ENCODE data around the gene ING5. TPM values are rescaled to one million over a fixed set of nuclear protein-coding genes. Genes with fewer than 3 reads are reported as not detected.

ING5 gene
- total RNA-seq, 1 experiment from 2014 or later: 32.1 TPM

DNA sequence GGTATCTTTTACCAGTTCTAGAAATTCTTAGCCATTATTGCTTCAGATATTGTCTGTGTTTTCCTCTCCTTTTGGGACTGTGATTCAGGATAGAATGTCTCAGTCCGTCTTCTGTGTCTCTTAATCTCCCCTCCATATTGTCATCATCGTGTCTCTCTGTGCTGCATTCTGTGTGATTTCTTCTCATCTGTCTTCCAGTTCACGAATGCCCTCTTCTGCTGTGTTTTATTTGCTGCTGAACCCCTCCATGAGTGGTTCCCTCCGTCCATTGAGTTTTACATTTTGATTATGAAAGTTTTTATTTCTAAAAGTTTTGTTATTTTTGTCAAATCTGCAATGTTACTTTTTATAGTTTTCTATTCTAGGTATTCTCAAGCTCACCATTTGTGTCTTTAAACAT, 44.2 kb downstream of the ING5 start:
- no peaks in the 10 kb centered on the region for H3F3A ChIP-seq (ENCODE audit: low read length, unreplicated experiment)
- POLR2A ChIA-PET (ENCODE audit: unreplicated experiment): no interaction called here

DNA sequence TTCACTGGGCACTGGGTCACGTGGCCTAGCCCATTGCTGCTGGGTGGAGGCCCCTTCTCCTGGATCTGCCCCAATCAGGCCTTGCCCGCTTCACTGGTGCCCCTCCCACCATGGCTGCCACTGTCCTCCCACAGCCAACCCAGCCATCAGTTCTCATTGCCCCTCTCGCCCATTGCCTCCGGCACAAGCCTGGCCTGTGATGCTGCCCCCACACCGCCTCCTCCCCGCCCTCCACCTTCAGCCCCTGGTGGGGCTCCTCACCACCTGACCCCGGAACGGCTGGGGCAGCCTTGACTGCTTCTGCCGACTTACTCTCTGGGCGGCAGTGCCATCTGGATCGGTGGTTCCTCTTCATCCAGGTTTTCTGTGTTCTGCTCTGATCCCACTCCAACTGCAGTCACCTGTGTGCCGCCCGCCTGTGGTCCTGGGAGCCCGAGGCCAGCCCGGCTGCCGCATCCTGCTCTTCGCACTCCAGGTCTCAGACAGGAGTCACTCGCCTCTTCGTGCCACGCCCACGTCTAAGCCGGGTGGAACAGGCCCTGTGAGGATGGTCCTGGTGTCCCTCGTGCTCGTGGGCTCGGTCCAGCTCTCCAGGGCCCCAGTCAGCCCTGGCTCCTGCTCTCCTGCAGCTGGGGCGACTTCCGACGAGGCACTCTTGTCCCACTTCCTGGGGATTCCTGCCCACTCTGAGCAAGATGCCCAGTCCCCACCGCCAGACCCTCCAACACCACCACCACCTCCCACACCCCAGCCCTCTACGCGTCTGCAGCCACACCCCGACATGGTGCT, 46.8 kb downstream of the ING5 start:
- H2AFZ ChIP-seq (ENCODE audit: low read length): no peak overlapping the region
- no peak for TF ChIP-seq EZH2phosphoT487 (IDR thresholded peaks at IDR 0.05; ENCODE audit: borderline replicate concordance, low read length)
- TF ChIP-seq, protein P1, sequence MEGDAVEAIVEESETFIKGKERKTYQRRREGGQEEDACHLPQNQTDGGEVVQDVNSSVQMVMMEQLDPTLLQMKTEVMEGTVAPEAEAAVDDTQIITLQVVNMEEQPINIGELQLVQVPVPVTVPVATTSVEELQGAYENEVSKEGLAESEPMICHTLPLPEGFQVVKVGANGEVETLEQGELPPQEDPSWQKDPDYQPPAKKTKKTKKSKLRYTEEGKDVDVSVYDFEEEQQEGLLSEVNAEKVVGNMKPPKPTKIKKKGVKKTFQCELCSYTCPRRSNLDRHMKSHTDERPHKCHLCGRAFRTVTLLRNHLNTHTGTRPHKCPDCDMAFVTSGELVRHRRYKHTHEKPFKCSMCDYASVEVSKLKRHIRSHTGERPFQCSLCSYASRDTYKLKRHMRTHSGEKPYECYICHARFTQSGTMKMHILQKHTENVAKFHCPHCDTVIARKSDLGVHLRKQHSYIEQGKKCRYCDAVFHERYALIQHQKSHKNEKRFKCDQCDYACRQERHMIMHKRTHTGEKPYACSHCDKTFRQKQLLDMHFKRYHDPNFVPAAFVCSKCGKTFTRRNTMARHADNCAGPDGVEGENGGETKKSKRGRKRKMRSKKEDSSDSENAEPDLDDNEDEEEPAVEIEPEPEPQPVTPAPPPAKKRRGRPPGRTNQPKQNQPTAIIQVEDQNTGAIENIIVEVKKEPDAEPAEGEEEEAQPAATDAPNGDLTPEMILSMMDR (conservative IDR thresholded peaks at IDR 0.05; ENCODE audit: low read depth, low read length): no peak
- no peak for TF ChIP-seq EZH2 (IDR thresholded peaks at IDR 0.05; ENCODE audit: low read length, unreplicated experiment)
- POLR2A ChIA-PET (ENCODE audit: unreplicated experiment): no interaction called here
- H3K9me2 ChIP-seq (replicated peaks; ENCODE audit: low read length): no peaks in the 10 kb centered on the region
- H3K9ac ChIP-seq (ENCODE audit: low read length): no peak overlapping the region
- no peaks in the 10 kb centered on the region for H3K79me2 ChIP-seq (ENCODE audit: low read length)
- intact Hi-C loops (cut with micrococcal nuclease): no loop called here
- CTCF ChIA-PET: no interaction called here
- no peaks in the 10 kb centered on the region; the same call in 1 of the 2 replicates for H3K36me3 ChIP-seq (ENCODE audit: low read depth, low read length)
- no peaks in the 10 kb centered on the region for H3K9me3 ChIP-seq (ENCODE audit: low read length)
- H3F3A ChIP-seq (ENCODE audit: low read length, unreplicated experiment): no peaks in the 10 kb centered on the region
- H3K4me3 ChIP-seq (ENCODE audit: low read length): no peak overlapping the region
- no peak overlapping the region for H3K27ac ChIP-seq (ENCODE audit: low read length)
- DNase-seq: no peak
- no peaks in the 10 kb centered on the region for H3K27me3 ChIP-seq (ENCODE audit: low read length)
- H4K20me1 ChIP-seq (ENCODE audit: low read length): no peaks in the 10 kb centered on the region
- no TSS peak for BruUV-seq (replicated peaks)
- no peak overlapping the region for H3K4me2 ChIP-seq (ENCODE audit: low read length)
- H3K4me1 ChIP-seq (ENCODE audit: insufficient read depth, low read length): no peaks in the 10 kb centered on the region
- ATAC-seq: no peak

More for the DNA sequence above, 44.2 kb downstream of the ING5 start:
- Histone ChIP-seq H3K79me2 (ENCODE audit: low read length) (0 out of 2 replicates have a peak, but pooled peaks cover 2% of the 10 kb centered on the region), H3K4me1 (ENCODE audit: insufficient read depth, low read length) (no peaks in the 10 kb centered on the region), H3K36me3 (ENCODE audit: low read depth, low read length) (no peaks in the 10 kb centered on the region; the same call in 1 of the 2 replicates), H3K9ac (ENCODE audit: low read length) (no peak overlapping the region), H3K27ac (ENCODE audit: low read length) (no peak overlapping the region), H4K20me1 (ENCODE audit: low read length) (no peaks in the 10 kb centered on the region), H3K9me2 (replicated peaks; ENCODE audit: low read length) (no peaks in the 10 kb centered on the region), H3K9me3 (ENCODE audit: low read length) (no peaks in the 10 kb centered on the region), H3K27me3 (ENCODE audit: low read length) (no peaks in the 10 kb centered on the region), H3K4me3 (ENCODE audit: low read length) (no peak overlapping the region), H3K4me2 (ENCODE audit: low read length) (no peak overlapping the region), H2AFZ (ENCODE audit: low read length) (no peak overlapping the region)
- no peak for ATAC-seq
- CTCF ChIA-PET: no interaction called here
- no TSS peak for BruUV-seq (replicated peaks)
- intact Hi-C loops (cut with micrococcal nuclease): no loop called here
- TF ChIP-seq, protein P1 (conservative IDR thresholded peaks at IDR 0.05; ENCODE audit: low read depth, low read length): no peak
- TF ChIP-seq EZH2 (IDR thresholded peaks at IDR 0.05; ENCODE audit: low read length, unreplicated experiment): no peak
- no peak for TF ChIP-seq EZH2phosphoT487 (IDR thresholded peaks at IDR 0.05; ENCODE audit: borderline replicate concordance, low read length)
- no peak for DNase-seq

All from PC-3 (cell line).